Uterus (tissue), 2 donors: ENCODE data around the gene PTX3.

Experiments
- POLR2A ChIP-seq, 2 donors: fragments of 450-650 bp; IDR thresholded peaks; one replicate each; pipeline ENCODE4 v1.6.1; 2016; ENCODE audit warnings: antibody characterized with exemption in 2 of 2, mild to moderate bottlenecking in 1 of 2, moderate library complexity in 1 of 2
- TF ChIP-seq, protein P1 (sequence below), 4 experiments: fragments of 200-600 bp in 2 of 4; fragments of 450-650 bp in 2 of 4; sonication (generic) in 2 of 4; IDR thresholded peaks; one replicate each; pipeline ENCODE4 v1.5.1; 2016 to 2019; ENCODE audit warnings: antibody characterized with exemption in 4 of 4, mild to moderate bottlenecking in 2 of 4, moderate library complexity in 1 of 4

DNA sequence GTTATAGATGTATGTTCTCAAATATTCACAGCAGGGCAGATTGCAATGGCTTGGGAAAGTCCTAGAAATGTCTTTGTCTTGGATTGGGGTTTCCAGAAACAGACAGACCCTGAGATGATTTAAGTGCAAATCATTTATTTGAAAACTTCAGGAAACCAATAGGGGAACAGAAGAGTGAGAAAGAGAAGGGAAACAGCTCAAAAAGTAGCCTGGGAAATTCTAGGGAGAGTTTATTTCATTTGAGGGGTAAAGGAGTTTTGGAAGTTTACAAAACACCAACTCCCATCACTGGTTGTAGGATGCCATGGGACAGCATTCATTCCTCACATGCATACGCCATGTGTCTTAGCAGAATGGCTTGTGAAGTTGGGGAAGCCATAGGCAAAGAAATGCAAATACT is 32.3 kb upstream of the PTX3 start:
- TF ChIP-seq, protein P1, sequence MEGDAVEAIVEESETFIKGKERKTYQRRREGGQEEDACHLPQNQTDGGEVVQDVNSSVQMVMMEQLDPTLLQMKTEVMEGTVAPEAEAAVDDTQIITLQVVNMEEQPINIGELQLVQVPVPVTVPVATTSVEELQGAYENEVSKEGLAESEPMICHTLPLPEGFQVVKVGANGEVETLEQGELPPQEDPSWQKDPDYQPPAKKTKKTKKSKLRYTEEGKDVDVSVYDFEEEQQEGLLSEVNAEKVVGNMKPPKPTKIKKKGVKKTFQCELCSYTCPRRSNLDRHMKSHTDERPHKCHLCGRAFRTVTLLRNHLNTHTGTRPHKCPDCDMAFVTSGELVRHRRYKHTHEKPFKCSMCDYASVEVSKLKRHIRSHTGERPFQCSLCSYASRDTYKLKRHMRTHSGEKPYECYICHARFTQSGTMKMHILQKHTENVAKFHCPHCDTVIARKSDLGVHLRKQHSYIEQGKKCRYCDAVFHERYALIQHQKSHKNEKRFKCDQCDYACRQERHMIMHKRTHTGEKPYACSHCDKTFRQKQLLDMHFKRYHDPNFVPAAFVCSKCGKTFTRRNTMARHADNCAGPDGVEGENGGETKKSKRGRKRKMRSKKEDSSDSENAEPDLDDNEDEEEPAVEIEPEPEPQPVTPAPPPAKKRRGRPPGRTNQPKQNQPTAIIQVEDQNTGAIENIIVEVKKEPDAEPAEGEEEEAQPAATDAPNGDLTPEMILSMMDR (IDR thresholded peaks at IDR 0.05), result no peak
- TF ChIP-seq POLR2A (IDR thresholded peaks at IDR 0.05), result no peak
